COLO668 (cell line): ENCODE measurements around the gene SH3PXD2B.
A peak's percentile ranks its signal among the peaks of the same experiment; 100 is the strongest.
"Not testable (repeated sequence)": the region's sequence is repeated elsewhere in the genome, so short reads cannot be mapped to it uniquely, and the experiment has no call there.

Experiments used
- DNase-seq: peaks from one replicate; lab custom pipeline; 2025; ENCODE audit not compliant: unreplicated experiment; lab: John Stamatoyannopoulos, UW

SH3PXD2B gene

DNA sequence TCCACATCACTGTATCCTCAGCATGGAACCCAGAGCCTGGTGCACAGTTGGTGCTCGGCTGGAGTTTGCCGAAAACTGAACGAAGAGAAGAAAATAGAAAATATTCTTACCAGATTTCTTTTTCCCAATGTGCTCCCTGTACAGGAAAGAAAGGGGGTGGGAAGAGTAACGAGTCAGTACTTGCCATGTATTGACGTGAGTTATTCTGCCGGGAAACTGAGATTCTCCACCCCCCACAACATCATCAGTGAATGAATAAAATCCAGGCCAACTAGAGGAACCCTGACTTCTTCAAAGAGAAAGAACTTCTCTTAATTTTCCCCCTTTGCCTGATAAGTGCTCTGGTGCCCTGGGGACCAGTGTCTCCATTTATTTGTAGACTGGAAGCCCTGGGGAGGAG is 80.6 kb downstream of the SH3PXD2B start:
- no peak for DNase-seq

- no peak for DNase-seq
These were observed 82.6 kb downstream of the SH3PXD2B start for GRCh38 chr5:172371684-172372083.

GRCh38 chr5:172370648-172371545 is 83.4 kb downstream of the SH3PXD2B start:
- peak; percentile 68 for DNase-seq

GRCh38 chr5:172370237-172370640 is 84.1 kb downstream of the SH3PXD2B start:
- DNase-seq, result no peak

DNA sequence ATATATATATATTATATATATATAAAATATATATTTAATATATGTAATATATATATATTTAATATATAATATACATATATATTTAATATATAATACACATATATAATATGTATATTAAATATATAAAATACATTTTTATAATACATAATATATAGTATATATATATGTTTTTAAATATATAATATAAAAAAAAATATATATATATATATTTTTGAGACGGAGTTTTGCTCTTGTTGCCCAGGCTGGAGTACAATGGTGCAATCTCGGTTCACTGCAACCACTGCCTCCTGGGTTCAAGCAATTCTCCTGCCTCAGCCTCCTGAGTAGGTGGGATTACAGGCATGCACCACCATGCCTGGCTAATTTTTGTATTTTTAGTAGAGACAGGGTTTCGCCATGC is 85.6 kb downstream of the SH3PXD2B start:
- not testable (repeated sequence) for DNase-seq

DNA sequence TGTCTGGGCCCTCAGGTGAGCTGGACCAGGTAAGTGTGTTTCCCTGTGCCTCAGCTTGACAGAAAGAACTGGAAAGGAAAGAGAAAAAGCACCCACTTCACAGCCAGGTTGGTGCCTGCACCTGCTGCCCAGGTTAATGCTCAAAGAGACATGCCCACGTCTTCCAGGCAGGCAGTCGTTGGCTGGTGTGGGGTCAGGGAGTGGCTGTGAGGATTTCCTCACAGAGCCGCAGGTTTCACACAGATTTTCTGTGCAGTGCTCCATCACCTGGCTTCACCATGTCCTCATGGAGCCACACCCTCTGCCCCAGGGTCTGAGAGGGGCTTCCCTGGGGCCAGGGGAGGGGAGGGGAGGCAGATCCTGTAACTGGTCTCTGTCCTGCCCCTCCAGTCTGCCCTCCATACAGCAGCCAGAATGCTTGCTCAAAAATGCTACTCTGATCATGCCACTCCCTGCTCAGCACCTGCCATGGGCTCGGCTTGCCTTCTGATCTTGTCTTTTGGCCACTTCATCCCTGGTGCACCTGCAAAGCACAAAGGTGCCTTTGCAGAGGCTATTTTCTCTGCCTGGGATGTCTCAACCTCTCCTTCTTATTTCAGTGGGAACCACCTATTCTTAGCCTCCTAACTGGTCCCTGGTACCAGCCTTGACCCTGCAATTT is 88.2 kb downstream of the SH3PXD2B start:
- peak; percentile 25 for DNase-seq

- DNase-seq, result peak; percentile 21
These were observed 89.6 kb downstream of the SH3PXD2B start for GRCh38 chr5:172364773-172365172.

GRCh38 chr5:172362755-172363154 is 91.6 kb downstream of the SH3PXD2B start:
- peak; percentile 2 for DNase-seq

DNA sequence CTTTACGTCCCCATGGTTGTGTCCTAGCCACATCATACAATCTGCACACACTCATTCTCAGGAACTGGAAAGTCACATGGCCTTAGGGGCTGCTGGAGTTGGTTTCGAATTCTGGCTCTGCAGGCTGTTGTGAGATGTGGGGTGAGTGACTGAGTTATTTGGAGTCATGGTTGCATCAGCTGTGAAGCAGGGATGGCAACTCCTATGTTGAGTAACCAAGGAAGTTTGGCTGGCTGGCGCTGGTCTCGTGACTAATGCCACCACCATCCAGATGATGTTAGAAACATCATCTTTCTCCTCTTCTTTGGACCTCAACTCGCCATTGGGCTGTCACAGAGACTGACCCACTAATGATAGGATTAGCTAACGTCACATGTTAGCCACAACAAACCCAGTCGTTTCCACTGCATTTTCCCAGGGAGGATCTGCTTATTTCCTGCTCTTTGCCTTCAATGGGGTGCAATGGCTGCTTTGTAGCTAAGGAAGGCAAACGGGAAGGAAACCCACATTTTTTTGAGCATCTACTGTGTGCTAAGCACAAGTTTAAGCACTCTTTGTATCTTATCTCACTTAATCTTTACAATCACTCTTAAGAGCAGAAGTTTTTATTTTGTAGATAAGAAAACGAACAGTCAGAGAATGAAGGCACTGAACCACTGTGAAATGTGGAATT is 92.6 kb downstream of the SH3PXD2B start:
- DNase-seq, result no peak

DNA sequence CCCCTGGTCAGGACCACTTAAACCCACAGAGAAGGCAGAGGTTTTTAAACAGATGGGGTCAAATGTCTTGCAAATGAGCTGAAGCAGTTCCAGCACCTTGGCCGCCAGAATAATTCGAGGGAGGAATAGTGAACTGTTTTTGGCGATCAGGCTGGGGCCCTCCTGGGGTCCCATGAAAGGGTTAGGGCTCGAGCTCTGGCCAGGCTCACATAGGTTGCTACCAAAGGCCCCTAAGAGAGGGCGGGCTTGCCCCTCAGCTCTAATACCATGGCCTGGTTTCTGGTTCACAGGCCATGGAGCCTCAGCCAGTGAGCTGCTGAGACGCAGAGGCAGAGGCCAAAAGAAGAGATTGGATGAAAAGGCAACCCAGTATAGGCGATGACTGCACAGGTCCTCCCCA is 96.0 kb downstream of the SH3PXD2B start:
- DNase-seq, result no peak

- no peak for DNase-seq
These were observed 97.8 kb downstream of the SH3PXD2B start for GRCh38 chr5:172356527-172356926.

GRCh38 chr5:172356047-172356446 is 98.3 kb downstream of the SH3PXD2B start:
- DNase-seq, result no peak

- DNase-seq, result no peak
These were observed 100.5 kb downstream of the SH3PXD2B start for GRCh38 chr5:172353846-172354245.

GRCh38 chr5:172353271-172353812 is 101.0 kb downstream of the SH3PXD2B start:
- DNase-seq, result no peak

- DNase-seq, result not testable (repeated sequence)
These were observed 101.8 kb downstream of the SH3PXD2B start for GRCh38 chr5:172352526-172352925.

DNA sequence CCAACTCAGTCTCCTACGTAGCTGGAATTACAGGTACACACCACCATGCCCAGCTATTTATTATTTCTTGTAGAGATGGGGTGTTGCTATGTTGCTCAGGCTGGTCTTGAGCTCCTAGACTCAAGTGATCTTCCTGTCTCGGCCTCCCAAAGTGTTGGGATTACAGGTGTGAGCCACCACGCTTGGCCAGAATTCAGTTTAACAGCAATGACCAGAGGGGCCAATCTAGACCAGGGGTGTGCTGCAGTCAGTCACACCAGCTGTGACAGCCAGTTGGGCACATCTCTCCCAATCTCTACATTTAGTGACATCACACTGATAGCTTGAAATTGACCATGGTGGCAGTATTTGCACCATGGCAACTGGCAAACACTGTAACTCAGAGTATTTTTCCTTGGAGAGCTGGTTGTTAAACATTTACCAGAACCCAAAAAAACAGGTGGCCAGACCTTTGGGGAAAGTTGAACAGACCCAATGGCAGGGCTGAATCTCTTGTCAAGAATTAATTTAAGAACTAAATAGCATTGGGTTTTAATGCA is 103.0 kb downstream of the SH3PXD2B start:
- DNase-seq, result peak; percentile 34

DNA sequence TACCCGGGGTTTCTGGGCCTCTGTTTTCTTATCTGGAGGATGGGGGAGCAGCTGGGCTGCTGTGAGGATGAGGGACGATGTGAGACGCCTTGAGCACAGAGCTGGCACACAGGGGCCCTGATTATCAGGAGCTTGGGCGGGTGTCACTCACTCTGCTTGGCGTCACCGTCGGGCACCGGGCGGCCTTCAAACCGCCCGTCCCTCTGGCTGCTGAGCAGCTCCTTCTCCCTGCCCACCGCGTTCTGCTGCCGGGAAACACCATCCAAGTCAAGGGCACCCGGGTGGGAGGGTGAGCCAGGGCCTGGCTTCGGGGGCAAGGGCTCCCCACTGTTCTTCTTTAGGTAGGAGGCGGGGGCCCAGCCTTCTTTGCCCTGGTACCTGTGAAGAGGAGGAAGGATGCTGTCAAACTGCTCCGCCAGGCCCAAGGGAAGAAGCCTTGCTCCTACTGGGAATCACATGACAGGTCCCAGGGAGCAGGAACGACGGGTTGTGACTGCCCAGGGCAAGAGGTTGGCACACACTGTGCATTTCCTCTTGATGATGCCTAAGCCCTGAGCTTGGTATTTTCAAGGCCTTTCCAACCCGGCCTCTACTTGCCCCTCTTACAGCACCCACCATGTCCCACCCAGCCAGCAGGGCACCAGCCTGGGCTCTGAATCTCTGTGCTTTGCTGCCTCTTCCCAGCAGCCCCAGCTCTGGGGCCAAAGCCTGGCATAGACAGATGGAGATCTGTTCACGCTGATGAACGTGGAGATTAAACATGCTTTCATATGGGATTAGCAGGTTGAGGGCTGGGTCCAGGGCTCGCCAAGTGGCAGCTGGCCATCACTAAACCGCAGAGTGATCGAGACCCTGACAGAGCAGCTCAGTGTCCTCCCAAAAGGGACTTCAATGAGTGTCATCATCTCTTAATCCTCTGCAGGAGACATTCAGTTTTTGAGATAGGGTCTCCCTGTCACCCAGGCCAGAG is 103.8 kb downstream of the SH3PXD2B start:
- DNase-seq, result no peak

DNA sequence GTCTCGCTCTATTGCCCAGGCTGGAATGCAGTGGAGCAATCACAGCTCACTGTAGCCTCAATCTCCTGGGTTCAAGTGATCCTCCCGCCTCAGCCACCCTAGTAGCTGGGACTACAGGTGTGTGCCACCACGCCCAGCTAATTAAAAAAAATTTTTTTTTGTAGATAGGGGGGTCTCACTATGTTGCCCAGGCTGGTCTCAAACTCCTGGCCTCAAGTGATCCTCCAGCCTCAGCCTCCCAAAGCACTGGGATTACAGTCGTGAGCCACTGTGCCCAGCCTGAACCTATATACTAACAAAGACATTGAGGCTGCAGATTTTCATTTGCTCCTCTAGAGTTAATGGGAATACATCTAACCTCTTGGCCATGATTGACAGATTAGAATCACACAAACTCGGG is 105.6 kb downstream of the SH3PXD2B start:
- not testable (repeated sequence) for DNase-seq

GRCh38 chr5:172348084-172348483 is 106.2 kb downstream of the SH3PXD2B start:
- no peak for DNase-seq

- peak; percentile 7 for DNase-seq
These were observed 106.8 kb downstream of the SH3PXD2B start for GRCh38 chr5:172347496-172348052.
